Mucosa of stomach (tissue), 1 donor: Measurements from ENCODE around the gene CS.
A peak's percentile ranks its signal among the peaks of the same experiment; 100 is the strongest.
"Not testable (repeated sequence)": the region's sequence is repeated elsewhere in the genome, so short reads cannot be mapped to it uniquely, and the experiment has no call there.

Experiments used
- H3K27me3 ChIP-seq: one replicate; pipeline ENCODE4 v1.7.0; 2013; ENCODE audit warnings: mild to moderate bottlenecking, low read length; ENCODE audit not compliant: control insufficient read depth, insufficient read depth
- H3K36me3 ChIP-seq: one replicate; pipeline ENCODE4 v1.7.0; 2013; ENCODE audit warnings: low read length; ENCODE audit not compliant: control insufficient read depth, insufficient read depth
- H3K4me1 ChIP-seq: one replicate; pipeline ENCODE4 v1.7.0; 2013; ENCODE audit warnings: mild to moderate bottlenecking, low read length; ENCODE audit not compliant: control insufficient read depth, insufficient read depth
- H3K4me3 ChIP-seq: one replicate; pipeline ENCODE4 v1.7.0; 2013; ENCODE audit warnings: low read length
- H3K9ac ChIP-seq: one replicate; pipeline ENCODE4 v1.7.0; 2013; ENCODE audit warnings: mild to moderate bottlenecking, low read length, moderate library complexity
- H3K9me3 ChIP-seq: one replicate; pipeline ENCODE4 v1.7.0; 2013; ENCODE audit warnings: mild to moderate bottlenecking, low read length, moderate library complexity; ENCODE audit not compliant: control insufficient read depth
- donor health status: Pancreatic carcinoma.

CS gene

DNA sequence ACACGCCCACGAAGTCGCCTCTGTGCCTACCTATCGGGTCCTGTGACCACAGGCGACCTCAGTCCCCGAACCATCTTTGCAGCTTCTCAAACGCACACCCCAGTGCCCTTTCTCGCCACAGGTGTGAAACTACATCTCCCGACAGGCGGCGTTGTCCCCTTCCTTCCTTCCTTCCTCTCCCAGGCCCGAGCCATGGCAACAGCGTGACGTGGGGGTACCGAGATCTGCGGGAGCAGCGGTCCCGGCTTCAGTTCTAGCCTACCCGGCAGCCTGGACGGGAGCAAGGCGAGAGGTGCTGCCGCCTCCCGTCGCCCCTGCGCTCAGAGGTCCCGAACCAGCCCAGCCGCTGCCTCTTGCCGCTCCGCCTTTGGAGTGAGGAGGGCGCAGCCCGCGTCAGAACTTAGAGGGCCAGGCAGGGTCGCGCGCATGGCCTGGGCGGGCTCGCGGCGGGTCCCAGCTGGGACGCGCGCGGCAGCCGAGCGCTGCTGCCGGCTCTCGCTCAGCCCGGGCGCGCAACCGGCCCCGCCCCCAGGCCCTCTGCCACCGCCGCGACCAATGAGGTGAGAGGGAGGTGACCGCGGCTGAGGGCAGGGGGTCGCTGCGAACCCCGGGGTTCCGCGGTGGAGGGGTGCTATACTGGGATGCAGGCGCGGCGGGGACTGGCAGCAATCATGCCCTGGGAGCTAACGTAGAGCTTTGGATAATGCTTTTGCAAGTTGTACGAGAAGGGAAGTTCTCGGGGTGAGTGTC, 33.3 kb downstream of the CS start, which contains the start of gene COQ10A:
Gene COQ10A (plus strand): TSS at position 250 of the 750 bp plus-strand sequence. CDS start 177 bp downstream, at position 427.
- H3K4me3 ChIP-seq = peak within 1 kb of the TSS; percentile 75
- no peaks in the 10 kb centered on the region for H3K27me3 ChIP-seq
- H3K9me3 ChIP-seq = no peaks in the 10 kb centered on the region
- H3K9ac ChIP-seq = peak within 1 kb of the TSS; percentile 82
- H3K4me1 ChIP-seq = peaks cover 5% of the 10 kb centered on the region
- no peaks in the 10 kb centered on the region for H3K36me3 ChIP-seq

GRCh38 chr12:56266068-56266692, 34.0 kb downstream of the CS start:
- H3K27me3 ChIP-seq, H3K36me3 ChIP-seq, H3K9me3 ChIP-seq, H3K4me1 ChIP-seq: not testable (repeated sequence)
- Histone ChIP-seq H3K4me3 (peak overlapping the region; percentile 75), H3K9ac (peak overlapping the region; percentile 82)

DNA sequence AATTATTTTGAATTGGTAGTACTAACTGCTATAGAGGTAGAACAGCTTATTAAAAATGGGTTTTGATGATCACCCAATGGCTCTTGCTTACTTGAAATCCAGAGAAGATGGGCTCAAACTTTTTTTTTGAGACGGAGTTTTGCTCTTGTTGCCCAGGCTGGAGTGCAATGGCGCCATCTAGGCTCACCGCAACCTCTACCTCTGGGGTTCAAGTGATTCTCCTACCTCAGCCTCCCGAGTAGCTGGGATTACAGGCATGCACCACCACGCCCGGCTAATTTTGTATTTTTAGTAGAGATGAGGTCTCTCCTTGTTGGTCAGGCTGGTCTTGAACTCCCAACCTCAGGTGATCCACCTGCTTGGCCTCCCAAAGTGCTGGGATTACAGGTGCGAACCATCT, 37.2 kb downstream of the CS start:
- H3K4me3 ChIP-seq, H3K9ac ChIP-seq, H3K27me3 ChIP-seq, H3K4me1 ChIP-seq, H3K36me3 ChIP-seq, H3K9me3 ChIP-seq: not testable (repeated sequence)

DNA sequence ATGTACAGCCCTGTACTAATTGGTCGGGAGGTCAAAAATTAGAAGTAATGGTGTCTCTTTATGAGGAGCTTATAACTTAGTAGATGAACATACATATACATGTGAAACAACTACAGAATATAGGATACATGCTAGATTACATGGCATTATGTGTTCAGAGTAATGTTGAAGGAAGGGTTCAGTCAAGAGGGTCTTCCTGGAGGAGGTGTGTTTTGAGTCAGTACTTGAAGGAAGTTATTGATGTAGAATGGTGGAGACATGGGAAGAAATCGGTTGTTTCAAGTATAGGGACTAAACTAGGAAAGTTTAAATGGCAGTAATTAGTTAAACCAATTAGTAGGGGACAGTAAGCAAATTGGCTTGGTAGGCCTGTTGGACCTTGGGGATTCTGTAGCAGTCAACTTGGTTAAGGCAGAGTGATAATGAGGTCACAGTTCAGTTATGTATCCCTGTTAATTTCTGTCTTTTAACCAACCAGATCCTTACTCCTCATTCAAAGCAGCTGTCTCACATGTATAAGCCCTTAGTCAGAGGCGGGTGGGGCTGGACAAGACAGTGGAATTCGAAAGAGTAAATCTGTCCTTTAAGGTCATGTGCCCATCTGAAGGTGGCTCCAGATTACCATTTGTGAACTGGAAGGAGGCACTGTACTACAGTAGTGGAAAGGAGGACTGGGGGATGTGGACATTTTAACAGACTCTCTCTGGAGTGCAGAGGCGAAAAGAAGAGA, 38.5 kb downstream of the CS start:
- H3K9ac ChIP-seq = no peak overlapping the region
- H3K27me3 ChIP-seq = no peaks in the 10 kb centered on the region
- no peaks in the 10 kb centered on the region for H3K9me3 ChIP-seq
- H3K4me3 ChIP-seq = no peak overlapping the region
- H3K4me1 ChIP-seq = peaks cover 14% of the 10 kb centered on the region
- no peaks in the 10 kb centered on the region for H3K36me3 ChIP-seq

DNA sequence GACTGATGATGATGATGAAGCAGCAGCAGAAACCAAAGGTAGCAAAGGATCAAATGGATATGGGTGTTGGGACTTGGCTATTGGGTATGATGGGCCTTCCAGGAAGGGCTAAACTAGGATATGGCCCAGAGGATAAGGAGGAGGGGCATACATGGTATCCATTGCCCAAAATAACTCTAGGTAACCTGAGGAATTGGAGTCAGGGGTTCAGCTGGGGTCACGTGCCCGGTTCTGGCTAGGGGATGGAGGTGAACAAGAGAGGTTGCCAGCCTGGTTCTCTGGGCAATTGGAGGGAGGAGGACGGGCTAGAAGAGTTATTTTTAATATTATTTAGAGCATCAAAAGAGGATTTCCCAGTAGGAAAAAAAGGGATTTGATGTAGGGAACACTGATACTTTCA, 39.2 kb downstream of the CS start:
- Histone ChIP-seq H3K4me1 (peaks cover 17% of the 10 kb centered on the region), H3K9me3 (no peaks in the 10 kb centered on the region), H3K27me3 (no peaks in the 10 kb centered on the region), H3K4me3 (no peak overlapping the region), H3K9ac (no peak overlapping the region), H3K36me3 (peaks cover under 1% of the 10 kb centered on the region)

DNA sequence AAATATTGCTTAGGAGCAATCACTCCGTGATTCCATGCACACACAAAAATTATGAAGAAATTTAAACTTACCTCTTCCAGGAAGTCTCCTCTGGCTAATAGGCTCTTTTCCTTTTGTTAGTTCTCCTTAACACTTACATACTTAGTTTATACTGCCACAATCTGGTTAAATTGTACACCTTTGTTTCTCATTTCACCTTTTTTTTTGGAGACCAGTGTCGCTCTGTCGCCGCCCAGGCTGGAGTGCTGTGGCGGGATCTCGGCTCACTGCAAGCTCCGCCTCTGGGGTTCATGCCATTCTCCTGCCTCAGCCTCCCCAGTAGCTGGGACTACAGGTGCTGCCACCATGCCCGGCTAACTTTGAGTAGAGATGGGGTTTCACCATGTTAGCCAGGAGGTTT, 39.8 kb downstream of the CS start:
- Histone ChIP-seq H3K4me3 (no peak overlapping the region), H3K4me1 (peaks cover 17% of the 10 kb centered on the region), H3K9ac (no peak overlapping the region), H3K9me3 (no peaks in the 10 kb centered on the region), H3K36me3 (peaks cover 3% of the 10 kb centered on the region), H3K27me3 (no peaks in the 10 kb centered on the region)

- Histone ChIP-seq H3K9me3 (no peaks in the 10 kb centered on the region), H3K4me3 (peak overlapping the region; percentile 63), H3K4me1 (peaks cover 17% of the 10 kb centered on the region), H3K36me3 (peaks cover 9% of the 10 kb centered on the region), H3K27me3 (no peaks in the 10 kb centered on the region), H3K9ac (peak overlapping the region; percentile 84)
Observed at GRCh38 chr12:56258820-56259183, 41.3 kb downstream of the CS start.

GRCh38 chr12:56258068-56258819, 41.9 kb downstream of the CS start, which contains the start of gene ANKRD52:
Gene ANKRD52 (minus strand): TSS chr12:56258384. CDS start chr12:56258269, 115 bp downstream.
- H3K9me3 ChIP-seq = no peaks in the 10 kb centered on the region
- peak within 1 kb of the TSS; percentile 63 for H3K4me3 ChIP-seq
- H3K36me3 ChIP-seq = peaks cover 14% of the 10 kb centered on the region

DNA sequence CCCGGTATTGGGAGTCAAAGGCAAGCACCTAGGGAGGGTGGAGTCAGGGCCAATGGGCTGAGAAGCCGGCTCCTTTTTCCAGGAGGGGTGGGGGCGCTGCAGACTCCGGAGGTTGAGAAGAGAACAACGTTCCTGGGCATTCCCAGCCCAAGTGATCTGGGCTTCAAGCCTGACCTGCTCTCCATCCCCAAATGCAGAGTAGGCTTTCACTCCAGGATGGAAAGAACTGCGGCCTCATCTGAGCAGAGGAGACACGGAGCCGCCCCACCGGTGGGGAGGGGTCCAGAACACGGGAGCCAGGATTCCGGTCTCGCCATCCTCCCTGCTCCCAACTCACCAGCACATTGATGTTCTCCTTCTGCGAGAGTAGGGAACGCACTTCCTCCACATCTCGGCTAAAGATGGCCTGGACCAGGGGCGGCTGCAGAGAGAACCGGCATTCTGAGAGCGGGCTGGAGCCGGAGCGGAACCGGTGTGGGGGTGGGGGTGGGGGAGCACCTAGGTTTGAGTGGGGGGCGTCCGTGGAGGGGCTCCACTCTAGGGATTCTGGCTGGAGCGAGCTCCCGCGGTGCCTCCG, 42.6 kb downstream of the CS start:
- Histone ChIP-seq H3K4me1 (peaks cover 17% of the 10 kb centered on the region), H3K9ac (peak overlapping the region; percentile 84), H3K36me3 (peaks cover 21% of the 10 kb centered on the region), H3K9me3 (no peaks in the 10 kb centered on the region), H3K27me3 (no peaks in the 10 kb centered on the region), H3K4me3 (peak overlapping the region; percentile 38)

More at GRCh38 chr12:56258068-56258819, 41.9 kb downstream of the CS start, which contains the start of gene ANKRD52:
- peak within 1 kb of the TSS; percentile 84 for H3K9ac ChIP-seq
- H3K27me3 ChIP-seq = no peaks in the 10 kb centered on the region
- H3K4me1 ChIP-seq = peaks cover 17% of the 10 kb centered on the region

GRCh38 chr12:56257071-56257470, 43.1 kb downstream of the CS start:
- Histone ChIP-seq H3K9ac (peak overlapping the region; percentile 84), H3K9me3 (no peaks in the 10 kb centered on the region), H3K4me3 (peak overlapping the region; percentile 38), H3K4me1 (peaks cover 17% of the 10 kb centered on the region), H3K27me3 (no peaks in the 10 kb centered on the region), H3K36me3 (peaks cover 24% of the 10 kb centered on the region)

GRCh38 chr12:56256326-56256960, 43.7 kb downstream of the CS start:
- Histone ChIP-seq H3K27me3 (no peaks in the 10 kb centered on the region), H3K9me3 (no peaks in the 10 kb centered on the region), H3K4me1 (peaks cover 17% of the 10 kb centered on the region), H3K9ac (peak overlapping the region; percentile 84), H3K4me3 (no peak overlapping the region), H3K36me3 (peaks cover 24% of the 10 kb centered on the region)
